Upper lobe of right lung (tissue), 1 donor: ENCODE results near the gene WIPF1. TPM values are rescaled to one million over a fixed set of nuclear protein-coding genes. Genes with fewer than 3 reads are reported as not detected.

ENCODE experiments used
- ATAC-seq: fragments of 200-7000 bp; cut with Tn5 transposase; one replicate; pipeline ENCODE4 v1.9.1; 2020; ENCODE audit warnings: mild to moderate bottlenecking, moderate library complexity
- DNase-seq: peaks from one replicate; pipeline ENCODE4 v3.0.0-alpha.2; 2020
- H3K27ac ChIP-seq: fragments of 200-600 bp; one replicate; pipeline ENCODE4 v1.8.0; 2022
- H3K27me3 ChIP-seq: fragments of 200-600 bp; one replicate; pipeline ENCODE4 v1.8.0; 2022; ENCODE audit warnings: mild to moderate bottlenecking
- H3K36me3 ChIP-seq: fragments of 200-600 bp; one replicate; pipeline ENCODE4 v1.8.0; 2022
- H3K4me1 ChIP-seq: fragments of 200-600 bp; one replicate; pipeline ENCODE4 v1.8.0; 2022
- H3K4me3 ChIP-seq: fragments of 200-600 bp; one replicate; pipeline ENCODE4 v1.8.0; 2022; ENCODE audit warnings: mild to moderate bottlenecking
- H3K9me3 ChIP-seq: fragments of 200-600 bp; one replicate; pipeline ENCODE4 v1.8.0; 2022
- CTCF ChIP-seq: fragments of 200-600 bp; IDR thresholded peaks from one replicate; pipeline ENCODE4 v1.8.0; 2022; ENCODE audit warnings: antibody characterized with exemption
- intact Hi-C: fragments of 100-400 bp; cut with DNase I; formaldehyde crosslinking; loops from one replicate; pipeline ENCODE4 v1.11.0; 2022
- total RNA-seq: library from RNA; stranded (reverse); fragmentation: NEBNext Ultra II Directional; extraction: Animal tissue kit (Norgen Biotek cat#: 25700); gene quantifications from one replicate; pipeline ENCODE4 v1.2.1, GENCODE V29; 2021
- donor health status: DM: no; HTN: yes; CAD: no; lungs with severe emphysema.

WIPF1 gene
- total RNA-seq, 1 donor from 2014 or later: 71.5 TPM

- no peaks in the 10 kb centered on the region for H3K9me3 ChIP-seq
- no peak for TF ChIP-seq CTCF
- H3K4me3 ChIP-seq: no peak overlapping the region
- peaks cover 20% of the 10 kb centered on the region for H3K4me1 ChIP-seq
- intact Hi-C loops: no loop called here
- no peak for ATAC-seq
- no peak for DNase-seq
- peaks cover 6% of the 10 kb centered on the region for H3K36me3 ChIP-seq
- no peaks in the 10 kb centered on the region for H3K27me3 ChIP-seq
- no peak overlapping the region for H3K27ac ChIP-seq
Observed at GRCh38 chr2:174611854-174612253, 14.2 kb upstream of the WIPF1 start.

DNA sequence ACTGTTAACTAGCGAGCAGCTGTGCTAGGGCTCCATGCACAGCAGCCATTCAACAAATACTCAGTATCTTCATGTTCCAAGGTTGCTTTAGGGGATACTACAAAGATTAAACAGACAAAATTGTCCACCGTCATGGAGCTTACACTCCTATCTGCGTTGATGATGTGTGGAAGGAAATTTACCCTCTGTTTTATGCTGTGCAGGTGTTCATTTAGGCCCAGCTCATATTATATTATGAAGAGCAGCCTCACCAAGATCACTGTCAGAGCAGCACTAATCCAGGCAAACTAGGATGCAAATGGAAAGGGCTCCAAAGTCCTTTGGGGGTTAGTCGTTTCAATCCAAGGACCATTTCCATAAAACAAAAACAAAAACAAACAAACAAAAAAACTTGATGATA lies 13.4 kb upstream of the WIPF1 start:
- no peaks in the 10 kb centered on the region for H3K9me3 ChIP-seq
- H3K4me3 ChIP-seq: no peak overlapping the region
- no peak overlapping the region for H3K27ac ChIP-seq
- TF ChIP-seq CTCF: no peak
- no peak for DNase-seq
- no peak for ATAC-seq
- intact Hi-C loops: no loop called here
- no peaks in the 10 kb centered on the region for H3K27me3 ChIP-seq
- peaks cover 24% of the 10 kb centered on the region for H3K4me1 ChIP-seq
- H3K36me3 ChIP-seq: peaks cover 6% of the 10 kb centered on the region

- TF ChIP-seq CTCF: no peak
- Histone ChIP-seq H3K9me3 (no peaks in the 10 kb centered on the region), H3K4me3 (no peak overlapping the region), H3K4me1 (peaks cover 18% of the 10 kb centered on the region), H3K36me3 (peaks cover 6% of the 10 kb centered on the region), H3K27me3 (no peaks in the 10 kb centered on the region), H3K27ac (no peak overlapping the region)
- intact Hi-C loops: no loop called here
- ATAC-seq (peak; percentile 75), DNase-seq (no peak)
Observed at GRCh38 chr2:174610243-174610995, 12.8 kb upstream of the WIPF1 start.

DNA sequence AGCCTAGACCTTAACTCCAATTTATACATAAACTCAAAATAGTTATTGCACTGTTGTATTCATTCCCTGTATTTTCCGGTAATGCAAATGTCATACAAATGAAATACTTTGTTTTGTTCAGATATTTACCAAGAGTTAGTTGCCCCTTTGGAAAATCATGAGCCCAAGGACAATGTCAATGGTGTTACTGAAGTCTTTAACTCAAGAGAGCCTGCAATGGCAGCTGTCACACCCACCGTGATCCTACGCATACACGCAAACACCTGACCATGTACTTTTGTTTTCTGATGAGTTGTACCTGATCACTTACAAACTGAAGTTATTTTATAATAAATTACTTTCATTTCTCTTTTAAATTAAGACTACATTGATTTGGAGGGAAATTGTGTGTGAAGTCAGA lies 11.7 kb upstream of the WIPF1 start:
- Histone ChIP-seq H3K27me3 (no peaks in the 10 kb centered on the region), H3K36me3 (peaks cover 6% of the 10 kb centered on the region), H3K9me3 (no peaks in the 10 kb centered on the region), H3K4me1 (peaks cover 15% of the 10 kb centered on the region), H3K27ac (no peak overlapping the region), H3K4me3 (no peak overlapping the region)
- ATAC-seq: no peak
- intact Hi-C loops: no loop called here
- DNase-seq: no peak
- TF ChIP-seq CTCF: no peak

GRCh38 chr2:174608866-174609214 lies 11.2 kb upstream of the WIPF1 start:
- Histone ChIP-seq H3K9me3 (no peaks in the 10 kb centered on the region), H3K27me3 (no peaks in the 10 kb centered on the region), H3K27ac (no peak overlapping the region), H3K4me1 (peaks cover 11% of the 10 kb centered on the region), H3K4me3 (no peak overlapping the region), H3K36me3 (peaks cover 6% of the 10 kb centered on the region)
- ATAC-seq: no peak
- TF ChIP-seq CTCF: no peak
- DNase-seq: no peak
- intact Hi-C loops: no loop called here
